MM.1S (cell line): ENCODE measurements around the gene PPP4R4.

Experiments used
- CTCF ChIP-seq: fragments of 300-600 bp; sonication (generic); IDR thresholded peaks from 2 replicates; pipeline ENCODE4 v1.5.1; 2016; ENCODE audit warnings: antibody characterized with exemption, low read length, mixed read lengths
- EZH2 ChIP-seq: fragments of 300-600 bp; sonication (generic); optimal IDR thresholded peaks from 2 replicates; pipeline ENCODE3; 2017; ENCODE audit warnings: low read depth, mild to moderate bottlenecking, antibody characterized with exemption, low read length, mixed read lengths
- EZH2phosphoT487 ChIP-seq: fragments of 300-600 bp; sonication (generic); IDR thresholded peaks from 2 replicates; pipeline ENCODE4 v1.6.1; 2018; ENCODE audit warnings: antibody characterized with exemption, low read length

DNA sequence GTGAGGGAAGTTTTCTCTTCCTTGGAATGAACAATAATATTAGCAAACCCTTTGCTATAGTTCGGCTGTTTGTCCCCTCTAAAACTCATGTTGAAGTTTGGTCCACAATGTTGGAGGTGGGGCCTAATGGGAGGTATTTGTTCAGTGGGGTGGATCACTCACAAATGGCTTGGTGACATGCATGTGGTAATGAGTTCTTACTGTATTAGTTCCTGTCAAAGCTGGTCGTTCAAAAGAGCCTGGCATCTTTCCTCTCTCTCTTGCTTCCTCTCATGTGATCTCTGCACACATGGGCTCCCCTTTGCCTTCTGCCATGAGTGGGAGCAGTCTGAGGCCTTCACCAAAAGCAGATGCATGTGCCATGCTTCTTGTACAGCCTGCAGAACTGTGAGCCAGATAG, 13.1 kb upstream of the PPP4R4 start:
- no peak for TF ChIP-seq CTCF
- no peak for TF ChIP-seq EZH2
- no peak for TF ChIP-seq EZH2phosphoT487
